ENCODE data around the gene PLA2G2F. TPM values are rescaled to one million over a fixed set of nuclear protein-coding genes. Genes with fewer than 3 reads are reported as not detected.

PLA2G2F gene
- total and polyA plus RNA-seq, 2 of the 8 experiments (the other 6 are each of a cell fraction or from before 2014, with no cell fraction given) = not detected

DNA sequence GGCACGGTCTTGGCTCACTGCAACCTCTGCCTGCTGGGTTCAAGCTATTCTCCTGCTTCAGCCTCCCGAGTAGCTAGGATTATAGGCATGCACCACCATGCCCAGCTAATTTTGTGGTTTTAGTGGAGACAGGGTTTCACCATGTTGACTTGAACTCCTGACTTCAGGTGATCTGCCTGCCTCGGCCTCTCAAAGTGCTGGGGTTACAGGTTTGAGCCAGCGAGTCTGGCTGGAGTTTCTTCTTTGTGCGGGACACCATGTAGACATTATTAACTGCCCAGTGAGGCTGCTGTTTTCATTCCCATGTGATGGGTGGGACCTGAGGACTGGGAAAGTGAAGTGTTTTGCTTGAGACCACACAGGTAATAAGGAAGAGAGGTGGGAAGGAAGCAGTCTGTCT is 45.8 kb upstream of the PLA2G2F start:
- Histone ChIP-seq H2AK5ac (ENCODE audit: low read depth, low read length) (no peak overlapping the region), H4K8ac (ENCODE audit: extremely low read depth, insufficient read depth, low read length) (no peak overlapping the region), H3K27ac (ENCODE audit: low read depth, low read length) (no peak overlapping the region), H3K4ac (replicated peaks; ENCODE audit: insufficient read length, low read depth, low read length) (no peak overlapping the region), H3K23me2 (ENCODE audit: low read depth, low read length) (no peaks in the 10 kb centered on the region), H3K18ac (ENCODE audit: extremely low read depth, low read length) (no peak overlapping the region), H3K56ac (replicated peaks; ENCODE audit: insufficient read length, low read depth, low read length) (no peak overlapping the region), H3K4me2 (ENCODE audit: insufficient read depth in 1 of 2, low read depth in 2 of 2, low read length in 2 of 2) (no peak overlapping the region), H3K4me3 (ENCODE audit: extremely low read depth in 1 of 4, insufficient read depth in 2 of 4, low read depth in 3 of 4, low read length in 4 of 4) (no peak overlapping the region), H3K79me2 (ENCODE audit: control insufficient read depth in 1 of 2, insufficient read depth in 2 of 2, low read length in 2 of 2) (no peaks in the 10 kb centered on the region), H2BK15ac (ENCODE audit: low read length) (no peak overlapping the region), H3K9ac (replicated peaks in 1 of 4; ENCODE audit: extremely low read depth in 1 of 4, low read depth in 3 of 4, low read length in 3 of 4) (no peak overlapping the region), H4K20me1 (replicated peaks in 1 of 2; ENCODE audit: control insufficient read depth in 1 of 2, insufficient read depth in 2 of 2, low read length in 2 of 2) (no peaks in the 10 kb centered on the region), H2BK120ac (replicated peaks; ENCODE audit: low read depth, low read length) (no peak overlapping the region), H2BK5ac (ENCODE audit: low read depth, low read length) (no peak overlapping the region), H3K79me1 (ENCODE audit: low read depth, low read length) (no peaks in the 10 kb centered on the region), H3K14ac (ENCODE audit: insufficient read length) (no peak overlapping the region), H2BK12ac (ENCODE audit: low read depth, low read length) (no peak overlapping the region), H3K23ac (ENCODE audit: insufficient read length) (no peak overlapping the region), H4K91ac (replicated peaks; ENCODE audit: insufficient read length, low read length) (no peak overlapping the region), H3K27me3 (replicated peaks in 1 of 4; ENCODE audit: control insufficient read depth in 3 of 4, extremely low read depth in 1 of 4, insufficient read depth in 3 of 4, low read length in 3 of 4) (no peaks in the 10 kb centered on the region; a peak in 2 of 7 replicates), H3K9me3 (ENCODE audit: insufficient read depth in 2 of 2, low read depth in 1 of 2, low read length in 1 of 2) (peaks cover 29 to 37% of the 10 kb centered on the region in 2 experiments), H4K5ac (ENCODE audit: insufficient read length, low read depth, low read length) (no peak overlapping the region), H2BK20ac (ENCODE audit: low read length) (no peak overlapping the region), H3K36me3 (ENCODE audit: control insufficient read depth in 2 of 4, insufficient read depth in 4 of 4, low read length in 3 of 4) (no peaks in the 10 kb centered on the region), H2AFZ (ENCODE audit: low read length) (no peak overlapping the region), H3K4me1 (replicated peaks in 1 of 4; ENCODE audit: control insufficient read depth in 3 of 4, insufficient read depth in 4 of 4, low read length in 3 of 4) (no peaks in the 10 kb centered on the region; a peak in 1 of 7 replicates)
- POLR2A ChIA-PET (ENCODE audit: partially characterized antibody) = no interaction called here
- 90% methylated on average over 5 of the region's 5 CpGs; no CpG with 5 or more reads in 1 of the 2 experiments for WGBS, 2 experiments (ENCODE audit: extremely low coverage in 1 of 2, insufficient coverage in 1 of 2, insufficient read length in 1 of 2, insufficient replicate concordance in 2 of 2, low coverage in 1 of 2, low lambda C conversion rate in 2 of 2, missing lambda C conversion rate in 1 of 2)
- FAIRE-seq = no peak
- CTCF ChIA-PET (ENCODE audit: partially characterized antibody) = interaction anchor here (0.7 to 1.7 kb wide), 4 partner anchors 8 to 237 kb away, joined by 3 to 10 read pairs (median 3); no protein-coding TSS in a partner anchor
- DNase-seq (ENCODE audit: low read depth in 1 of 2, low spot score in 2 of 2) = no peak
- no peak for TF ChIP-seq PHF8 (conservative IDR thresholded peaks at IDR 0.05; ENCODE audit: low read depth, low read length)
- no peak for TF ChIP-seq HDAC6 (IDR thresholded peaks at IDR 0.05; ENCODE audit: low read depth, low read length)
- TF ChIP-seq POU5F1 (IDR thresholded peaks at IDR 0.05; ENCODE audit: low read depth, low read length) = no peak
- no peak for TF ChIP-seq KDM4A (IDR thresholded peaks at IDR 0.05; ENCODE audit: low read depth, low read length, severe bottlenecking)
- no peak for TF ChIP-seq EGR1 (IDR thresholded peaks at IDR 0.05; ENCODE audit: borderline replicate concordance, low read depth, low read length)
- TF ChIP-seq BACH1 (IDR thresholded peaks at IDR 0.05; ENCODE audit: low read length) = no peak
- no peak for TF ChIP-seq KDM5A (IDR thresholded peaks at IDR 0.05; ENCODE audit: low read length)
- TF ChIP-seq EP300 (IDR thresholded peaks at IDR 0.05; ENCODE audit: borderline replicate concordance in 1 of 2, low read depth in 2 of 2, low read length in 2 of 2) = no peak
- no peak for TF ChIP-seq SIN3A (conservative IDR thresholded peaks at IDR 0.05 in 1 of 2, IDR thresholded peaks at IDR 0.05 in 1 of 2; ENCODE audit: low read depth in 1 of 2, low read length in 2 of 2)
- TF ChIP-seq ZNF274 (IDR thresholded peaks at IDR 0.05; ENCODE audit: borderline replicate concordance, extremely low read depth, low read length) = no peak
- no peak for TF ChIP-seq NANOG (IDR thresholded peaks at IDR 0.05; ENCODE audit: insufficient read depth, low read depth, low read length, poor library complexity, severe bottlenecking)
- TF ChIP-seq GABPA (IDR thresholded peaks at IDR 0.05; ENCODE audit: borderline replicate concordance, insufficient read depth, low read length) = no peak
- TF ChIP-seq SAP30 (IDR thresholded peaks at IDR 0.05; ENCODE audit: insufficient read depth, insufficient replicate concordance, low read length) = no peak
- TF ChIP-seq CREB1 (IDR thresholded peaks at IDR 0.05) = no peak
